GM21717 (cell line): ENCODE data around the gene MUSTN1.

Experiments used
- ATAC-seq: cut with Tn5 transposase; IDR thresholded peaks from one replicate; pipeline ENCODE4 v1.9.1; 2021; ENCODE audit warnings: mild to moderate bottlenecking, moderate library complexity; ENCODE audit not compliant: unreplicated experiment

MUSTN1 gene

GRCh38 chr3:52809662-52810377 is 25.0 kb downstream of the MUSTN1 start:
- no peak for ATAC-seq

GRCh38 chr3:52809149-52809548 is 25.7 kb downstream of the MUSTN1 start:
- no peak for ATAC-seq

- no peak for ATAC-seq
These were observed 29.4 kb downstream of the MUSTN1 start for GRCh38 chr3:52805270-52806039.

- no peak for ATAC-seq
These were observed 33.0 kb downstream of the MUSTN1 start for GRCh38 chr3:52801839-52802238.

GRCh38 chr3:52800079-52800478 is 34.7 kb downstream of the MUSTN1 start:
- no peak for ATAC-seq

- no peak for ATAC-seq
These were observed 35.8 kb downstream of the MUSTN1 start for GRCh38 chr3:52798978-52799476.

GRCh38 chr3:52798376-52798977 is 36.3 kb downstream of the MUSTN1 start:
- no peak for ATAC-seq

GRCh38 chr3:52796411-52796810 is 38.4 kb downstream of the MUSTN1 start:
- ATAC-seq = no peak

GRCh38 chr3:52795298-52795900 is 39.4 kb downstream of the MUSTN1 start:
- no peak for ATAC-seq

GRCh38 chr3:52794612-52795099 is 40.2 kb downstream of the MUSTN1 start, which contains the start of gene ITIH3:
TSS of gene ITIH3 (plus strand) at chr3:52794796. CDS start at chr3:52794804, 8 bp downstream.
- no peak for ATAC-seq

GRCh38 chr3:52793702-52794611 is 40.9 kb downstream of the MUSTN1 start:
- no peak for ATAC-seq

GRCh38 chr3:52792961-52793695 is 41.7 kb downstream of the MUSTN1 start:
- ATAC-seq = no peak

GRCh38 chr3:52792413-52792812 is 42.4 kb downstream of the MUSTN1 start:
- ATAC-seq = no peak

- ATAC-seq = no peak
These were observed 42.9 kb downstream of the MUSTN1 start for GRCh38 chr3:52791928-52792327.

GRCh38 chr3:52791366-52791765 is 43.5 kb downstream of the MUSTN1 start:
- ATAC-seq = no peak

GRCh38 chr3:52790741-52791140 is 44.1 kb downstream of the MUSTN1 start:
- ATAC-seq = no peak

GRCh38 chr3:52790337-52790736 is 44.5 kb downstream of the MUSTN1 start:
- no peak for ATAC-seq

- no peak for ATAC-seq
These were observed 45.1 kb downstream of the MUSTN1 start for GRCh38 chr3:52789746-52790040.

- no peak for ATAC-seq
These were observed 45.7 kb downstream of the MUSTN1 start for GRCh38 chr3:52788890-52789745.
